ENCODE results near the gene PARD3.

The PARD3 gene

GRCh38 chr10:34484164-34484563 is 330.9 kb downstream of the PARD3 start:
- DNase-seq, result no peak

GRCh38 chr10:34480345-34480744 is 334.8 kb downstream of the PARD3 start:
- no peak for DNase-seq

GRCh38 chr10:34479520-34480179 is 335.4 kb downstream of the PARD3 start:
- DNase-seq, result no peak

GRCh38 chr10:34477249-34477648 is 337.8 kb downstream of the PARD3 start:
- no peak for DNase-seq

GRCh38 chr10:34476608-34477007 is 338.5 kb downstream of the PARD3 start:
- DNase-seq, result no peak

- no peak for DNase-seq
These were observed 339.3 kb downstream of the PARD3 start for GRCh38 chr10:34475786-34476185.

GRCh38 chr10:34475274-34475646 is 339.8 kb downstream of the PARD3 start:
- no peak for DNase-seq

- no peak for DNase-seq
These were observed 340.4 kb downstream of the PARD3 start for GRCh38 chr10:34474555-34475273.

- DNase-seq, result peak in 2 of 3 donors; percentile 18 to 30
These were observed 341.1 kb downstream of the PARD3 start for GRCh38 chr10:34474009-34474376.

- DNase-seq, result no peak
These were observed 341.7 kb downstream of the PARD3 start for GRCh38 chr10:34473174-34474008.

GRCh38 chr10:34470307-34470706 is 344.8 kb downstream of the PARD3 start:
- DNase-seq, result no peak

GRCh38 chr10:34469446-34469845 is 345.6 kb downstream of the PARD3 start:
- no peak for DNase-seq

- DNase-seq, result no peak
These were observed 347.2 kb downstream of the PARD3 start for GRCh38 chr10:34467902-34468301.

- no peak for DNase-seq
These were observed 347.7 kb downstream of the PARD3 start for GRCh38 chr10:34467364-34467763.

- DNase-seq, result no peak
These were observed 349.4 kb downstream of the PARD3 start for GRCh38 chr10:34465678-34466077.

GRCh38 chr10:34464591-34464990 is 350.5 kb downstream of the PARD3 start:
- no peak for DNase-seq

GRCh38 chr10:34464000-34464399 is 351.1 kb downstream of the PARD3 start:
- DNase-seq, result no peak

- no peak for DNase-seq
These were observed 352.1 kb downstream of the PARD3 start for GRCh38 chr10:34462993-34463392.

- DNase-seq, result no peak
These were observed 353.0 kb downstream of the PARD3 start for GRCh38 chr10:34462056-34462455.

GRCh38 chr10:34454590-34455261 is 360.4 kb downstream of the PARD3 start:
- DNase-seq, result no peak

- DNase-seq, result no peak
These were observed 365.3 kb downstream of the PARD3 start for GRCh38 chr10:34449836-34450235.

- DNase-seq, result no peak
These were observed 369.0 kb downstream of the PARD3 start for GRCh38 chr10:34446049-34446448.

Data from suppressor macrophage treated with lipopolysaccharide for 1 hour (primary cell).